ENCODE results near the gene PDE8B.
A peak's percentile ranks its signal among the peaks of the same experiment; 100 is the strongest.

PDE8B gene, protein sequence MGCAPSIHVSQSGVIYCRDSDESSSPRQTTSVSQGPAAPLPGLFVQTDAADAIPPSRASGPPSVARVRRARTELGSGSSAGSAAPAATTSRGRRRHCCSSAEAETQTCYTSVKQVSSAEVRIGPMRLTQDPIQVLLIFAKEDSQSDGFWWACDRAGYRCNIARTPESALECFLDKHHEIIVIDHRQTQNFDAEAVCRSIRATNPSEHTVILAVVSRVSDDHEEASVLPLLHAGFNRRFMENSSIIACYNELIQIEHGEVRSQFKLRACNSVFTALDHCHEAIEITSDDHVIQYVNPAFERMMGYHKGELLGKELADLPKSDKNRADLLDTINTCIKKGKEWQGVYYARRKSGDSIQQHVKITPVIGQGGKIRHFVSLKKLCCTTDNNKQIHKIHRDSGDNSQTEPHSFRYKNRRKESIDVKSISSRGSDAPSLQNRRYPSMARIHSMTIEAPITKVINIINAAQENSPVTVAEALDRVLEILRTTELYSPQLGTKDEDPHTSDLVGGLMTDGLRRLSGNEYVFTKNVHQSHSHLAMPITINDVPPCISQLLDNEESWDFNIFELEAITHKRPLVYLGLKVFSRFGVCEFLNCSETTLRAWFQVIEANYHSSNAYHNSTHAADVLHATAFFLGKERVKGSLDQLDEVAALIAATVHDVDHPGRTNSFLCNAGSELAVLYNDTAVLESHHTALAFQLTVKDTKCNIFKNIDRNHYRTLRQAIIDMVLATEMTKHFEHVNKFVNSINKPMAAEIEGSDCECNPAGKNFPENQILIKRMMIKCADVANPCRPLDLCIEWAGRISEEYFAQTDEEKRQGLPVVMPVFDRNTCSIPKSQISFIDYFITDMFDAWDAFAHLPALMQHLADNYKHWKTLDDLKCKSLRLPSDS

DNA sequence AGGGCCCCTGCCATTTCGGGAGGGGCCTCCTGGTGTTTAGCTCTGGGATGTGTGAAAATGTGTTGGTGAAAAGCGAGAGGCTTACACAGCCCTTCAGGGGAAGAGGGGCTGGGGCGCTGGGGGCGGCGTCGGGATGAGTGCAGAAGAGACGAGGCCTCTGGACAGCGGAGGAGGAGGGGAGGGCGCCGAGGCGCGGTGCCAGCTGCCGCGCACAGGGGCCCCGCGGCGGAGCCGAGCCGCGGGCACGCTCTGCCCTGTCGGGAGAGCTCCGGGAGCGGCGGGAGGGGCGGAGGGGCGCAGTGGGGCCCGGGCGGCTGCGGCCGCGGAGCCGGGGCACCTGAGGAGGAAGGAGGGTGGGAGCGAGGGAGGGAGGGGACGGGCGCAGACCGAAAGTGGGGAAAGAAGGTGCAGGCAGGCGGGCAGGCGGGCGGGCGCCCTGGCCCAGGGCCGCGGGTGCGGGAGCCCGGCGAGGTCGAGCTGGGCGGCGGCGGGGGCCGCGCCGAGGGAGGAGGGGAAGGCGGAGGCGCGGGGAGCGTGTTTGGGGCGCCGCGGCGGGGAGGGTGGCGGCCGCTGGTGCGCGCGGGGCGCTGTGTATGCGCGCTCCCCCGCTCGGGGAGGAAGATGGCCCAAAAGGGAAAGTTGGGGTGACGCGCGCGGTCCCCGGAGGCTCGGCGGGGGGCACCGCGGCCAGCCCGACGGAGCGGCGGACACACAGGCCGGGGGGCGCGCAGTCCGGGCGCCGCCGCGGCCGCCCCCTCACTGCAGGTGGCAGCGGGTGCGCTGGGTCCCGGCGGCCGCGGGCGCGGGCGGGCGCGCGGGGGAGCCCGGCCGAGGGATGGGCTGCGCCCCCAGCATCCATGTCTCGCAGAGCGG lies at the start of gene PDE8B:
TSS of gene PDE8B (plus strand) at position 590 of the 873 bp plus-strand sequence. CDS start at position 836, 246 bp downstream.
- DNase-seq: peak in 1 of 2 donors; percentile 10

DNA sequence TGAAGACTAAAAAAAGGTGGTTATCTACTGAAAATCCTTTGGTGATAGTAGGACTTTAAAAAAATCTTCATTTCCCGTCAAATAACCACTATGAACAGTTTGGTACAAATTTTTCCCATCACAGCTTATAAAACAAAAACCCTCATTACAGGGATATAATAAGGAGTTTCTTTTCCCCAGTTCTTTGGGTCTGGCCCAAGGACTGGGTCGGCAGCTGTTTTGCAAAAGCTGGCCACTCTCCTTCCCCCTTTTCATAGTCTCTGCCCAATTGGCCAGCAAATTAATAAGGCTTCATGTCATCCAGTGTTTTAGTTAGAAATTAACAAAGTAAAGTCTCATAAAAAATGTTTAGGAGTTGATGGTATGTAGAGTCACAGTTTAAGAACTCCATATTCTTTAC lies 47.0 kb upstream of the PDE8B start:
- DNase-seq: no peak

DNA sequence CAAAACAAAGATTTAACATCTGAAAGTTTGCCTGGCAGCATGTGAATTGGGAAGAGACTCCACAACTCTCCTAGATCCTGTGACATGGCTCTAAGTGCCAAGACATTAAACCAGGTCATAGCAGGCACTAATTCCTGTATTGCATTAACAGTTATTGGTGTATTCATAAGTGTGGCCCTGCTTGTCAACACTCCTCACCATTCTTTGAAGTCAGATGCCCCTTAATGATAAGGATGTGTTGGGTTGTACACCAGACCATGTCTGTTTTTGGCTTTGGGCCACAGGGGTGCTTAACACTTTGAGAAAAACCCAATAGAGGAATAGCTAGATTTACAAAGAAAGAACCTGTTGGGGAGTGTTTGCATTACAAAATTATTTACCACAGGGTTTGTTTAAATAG lies 43.4 kb upstream of the PDE8B start:
- no peak for DNase-seq

- no peak for DNase-seq
Observed at GRCh38 chr5:77167695-77168121, 42.8 kb upstream of the PDE8B start.

DNA sequence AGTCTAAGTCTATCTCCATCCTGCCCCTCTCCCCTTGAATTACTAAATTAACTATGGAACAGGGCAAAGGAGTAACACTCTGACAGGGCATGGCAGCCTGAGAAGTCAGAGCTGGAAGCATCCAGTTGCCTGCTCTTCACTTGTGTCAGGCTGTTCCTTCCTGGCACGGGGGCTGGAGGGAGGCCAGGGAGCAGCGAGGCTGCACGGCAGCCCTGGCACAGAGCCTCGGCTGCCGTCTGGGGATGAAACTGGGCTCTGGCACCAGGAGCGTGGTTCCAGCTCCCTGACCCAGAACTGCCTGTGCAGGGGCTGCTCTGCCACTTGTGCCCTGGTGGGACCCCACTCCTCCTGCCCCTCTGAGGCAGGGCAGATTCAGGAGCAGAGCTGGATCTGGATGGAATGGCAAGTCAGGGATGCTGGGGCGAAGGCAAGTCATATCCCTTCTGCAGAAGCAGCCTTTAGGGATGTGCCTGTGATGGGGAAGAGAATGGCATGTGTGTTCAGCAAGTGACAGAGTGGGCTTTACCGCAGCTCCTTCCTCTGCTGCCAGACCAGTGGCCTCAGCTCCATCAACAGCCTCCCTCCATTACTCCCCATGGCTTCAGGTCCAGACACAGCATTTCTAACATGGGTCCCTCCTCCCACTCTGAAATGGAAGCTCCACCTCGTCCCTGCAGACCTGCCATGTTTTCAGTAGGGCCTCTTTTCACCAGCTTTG lies 42.2 kb upstream of the PDE8B start:
- no peak for DNase-seq

DNA sequence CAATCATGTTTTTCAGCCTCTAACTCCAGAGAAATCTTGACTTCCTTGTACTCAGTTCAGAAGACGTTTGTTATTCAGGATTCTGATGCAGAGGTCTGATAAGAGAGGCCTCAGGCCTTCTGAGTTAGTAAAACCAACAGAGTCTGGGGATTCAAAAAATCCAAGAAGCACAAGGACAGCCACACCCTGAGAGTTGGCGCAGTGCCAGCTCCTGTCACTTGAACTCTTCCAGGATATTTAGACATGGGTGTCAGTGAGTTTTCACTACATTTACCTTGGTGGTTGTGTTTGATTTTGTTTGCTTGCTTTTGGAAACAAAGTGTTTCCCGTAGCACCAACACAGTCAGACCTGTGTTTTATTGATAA lies 41.6 kb upstream of the PDE8B start:
- DNase-seq: no peak

GRCh38 chr5:77170196-77170890 lies 40.1 kb upstream of the PDE8B start:
- DNase-seq: no peak

DNA sequence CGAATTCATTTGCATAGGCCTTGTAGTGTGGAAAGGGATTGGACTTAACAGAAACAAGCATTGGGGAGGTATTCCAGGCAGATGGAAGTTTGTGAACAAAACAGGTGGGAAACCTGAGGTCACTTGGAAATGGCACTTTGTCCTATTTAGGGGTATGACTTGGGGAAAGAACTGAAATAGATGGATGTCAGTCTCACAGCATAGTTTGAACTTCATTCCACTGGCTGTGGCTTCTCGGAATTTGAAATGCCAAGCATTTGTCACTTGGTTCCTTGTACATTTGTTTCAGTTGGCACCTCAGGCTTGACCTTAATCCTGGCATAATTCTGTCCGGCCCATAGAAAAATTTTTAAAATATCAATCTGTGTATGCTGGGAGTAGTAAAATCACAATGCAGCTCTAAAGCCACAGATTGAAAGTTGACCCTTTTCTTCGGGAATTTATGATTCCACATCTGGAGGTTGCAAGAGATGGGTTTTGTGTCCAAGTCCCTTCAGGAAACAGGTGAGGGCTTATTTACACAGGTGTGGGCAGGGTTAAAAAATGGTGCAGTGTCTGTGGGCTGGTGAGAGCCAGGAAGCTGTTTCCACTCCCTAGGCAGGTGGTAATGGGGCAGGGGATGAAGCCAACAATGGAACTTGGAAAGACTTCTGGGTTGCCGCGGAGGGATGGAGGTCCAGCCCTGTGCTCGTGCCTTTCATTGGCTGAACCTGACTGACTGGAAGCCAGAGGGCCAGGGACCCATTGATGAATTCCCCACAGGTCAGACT lies 39.2 kb upstream of the PDE8B start:
- no peak for DNase-seq

- no peak for DNase-seq
Observed at GRCh38 chr5:77172713-77173328, 37.7 kb upstream of the PDE8B start.

DNA sequence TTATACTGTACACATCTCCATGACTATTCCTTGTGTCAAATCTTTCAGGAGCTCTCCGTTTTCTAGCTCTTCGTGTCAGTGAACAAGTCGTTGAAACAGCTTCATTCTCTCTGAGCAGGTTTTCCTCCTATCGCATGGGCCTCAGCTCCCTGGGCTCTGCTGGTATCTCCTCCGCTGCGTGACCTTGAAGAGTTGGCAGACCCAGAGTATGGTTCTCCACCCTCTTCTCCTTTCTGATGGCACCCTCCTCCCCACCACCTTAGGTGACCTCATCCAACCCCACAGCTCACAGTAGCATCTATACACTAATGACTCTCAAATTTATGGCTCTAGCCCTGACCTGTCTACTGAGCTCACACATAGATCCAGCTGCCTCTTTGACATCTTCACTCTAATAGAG lies 36.0 kb upstream of the PDE8B start:
- no peak for DNase-seq

GRCh38 chr5:77175231-77175630 lies 35.2 kb upstream of the PDE8B start:
- no peak for DNase-seq

DNA sequence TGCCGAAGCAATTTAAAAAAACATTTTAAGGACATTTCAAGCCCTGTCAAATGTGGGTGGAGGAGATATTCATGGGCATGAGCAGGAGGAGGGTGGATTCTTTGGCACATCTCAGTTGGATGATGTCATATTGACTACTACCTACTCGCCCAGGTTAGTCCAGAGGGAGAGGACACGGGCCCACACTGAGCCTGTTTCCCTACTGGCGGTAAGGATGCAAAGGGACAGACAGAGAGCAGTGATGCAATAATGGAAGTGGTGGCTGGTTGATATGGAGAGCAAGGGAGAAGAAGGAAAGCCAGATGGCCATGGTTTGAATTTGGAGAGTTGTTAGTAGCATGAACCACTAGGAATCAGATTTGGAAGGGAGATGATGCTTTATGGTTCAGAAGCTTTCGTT lies 34.1 kb upstream of the PDE8B start:
- no peak for DNase-seq

GRCh38 chr5:77177576-77177975 lies 32.9 kb upstream of the PDE8B start:
- no peak for DNase-seq

DNA sequence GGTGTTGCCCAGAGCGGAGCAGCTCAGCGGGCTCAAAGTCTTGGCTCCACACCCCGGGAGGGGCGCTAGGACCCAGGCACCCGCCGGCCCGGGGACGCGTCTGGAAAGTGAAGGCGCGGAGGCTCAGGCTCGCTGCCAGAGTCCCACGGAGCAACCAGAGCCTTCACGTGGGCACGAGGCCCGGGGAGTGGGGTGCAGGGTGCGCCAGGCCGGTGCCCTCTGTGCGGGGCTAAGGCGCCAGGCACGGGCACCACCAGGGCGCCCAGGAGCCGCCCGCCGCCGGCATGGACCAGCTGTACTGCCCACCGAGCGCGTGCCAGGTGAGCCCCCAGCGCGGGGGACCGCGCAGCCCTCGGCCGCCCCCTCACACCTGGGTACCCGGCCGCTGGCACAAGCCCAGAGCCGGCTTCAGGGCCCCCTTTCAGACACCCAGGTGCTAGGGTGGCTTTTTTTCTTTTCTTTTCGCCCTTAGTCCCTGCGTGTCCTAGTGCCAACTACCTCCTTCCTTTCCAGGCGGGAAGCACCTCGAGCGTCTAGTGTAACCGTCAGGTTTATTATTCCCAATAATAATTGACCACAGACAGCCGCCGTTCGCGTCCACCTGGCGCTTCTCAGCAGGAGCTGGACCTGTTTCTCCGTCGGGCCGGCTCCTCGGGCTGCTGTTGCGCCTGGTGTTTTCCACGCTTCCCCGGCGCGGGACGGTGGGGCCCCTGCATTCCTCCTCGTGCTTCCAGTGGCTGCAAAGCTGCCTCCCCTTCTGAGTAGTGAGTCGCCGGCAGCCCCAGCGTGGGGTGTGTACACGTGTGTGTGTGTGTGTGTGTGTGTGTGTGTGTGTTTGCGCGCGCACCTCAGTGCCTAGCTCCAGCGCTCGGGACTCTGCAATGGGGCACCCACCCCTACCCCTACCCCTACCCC lies 30.1 kb upstream of the PDE8B start:
- DNase-seq: no peak

DNA sequence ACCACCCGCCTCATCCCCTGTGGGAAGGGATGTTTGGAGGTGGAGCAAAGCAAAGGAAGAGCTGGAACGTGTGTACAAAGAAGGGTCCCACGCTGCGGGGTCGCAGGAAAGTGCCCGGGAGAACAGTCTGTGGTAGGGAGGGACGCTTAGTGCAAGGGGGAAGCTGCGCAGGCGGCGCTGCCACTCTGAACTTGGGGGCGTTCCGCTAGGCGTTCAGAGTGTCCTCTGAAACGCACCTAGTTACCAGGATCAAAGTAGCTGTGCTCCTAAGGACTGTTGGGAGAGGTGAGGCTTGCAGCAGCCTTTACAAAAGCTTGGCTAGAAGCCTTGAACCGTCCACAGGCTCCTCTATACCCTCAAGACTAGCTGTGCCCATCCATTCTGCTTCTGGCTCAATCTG lies 29.3 kb upstream of the PDE8B start:
- no peak for DNase-seq

DNA sequence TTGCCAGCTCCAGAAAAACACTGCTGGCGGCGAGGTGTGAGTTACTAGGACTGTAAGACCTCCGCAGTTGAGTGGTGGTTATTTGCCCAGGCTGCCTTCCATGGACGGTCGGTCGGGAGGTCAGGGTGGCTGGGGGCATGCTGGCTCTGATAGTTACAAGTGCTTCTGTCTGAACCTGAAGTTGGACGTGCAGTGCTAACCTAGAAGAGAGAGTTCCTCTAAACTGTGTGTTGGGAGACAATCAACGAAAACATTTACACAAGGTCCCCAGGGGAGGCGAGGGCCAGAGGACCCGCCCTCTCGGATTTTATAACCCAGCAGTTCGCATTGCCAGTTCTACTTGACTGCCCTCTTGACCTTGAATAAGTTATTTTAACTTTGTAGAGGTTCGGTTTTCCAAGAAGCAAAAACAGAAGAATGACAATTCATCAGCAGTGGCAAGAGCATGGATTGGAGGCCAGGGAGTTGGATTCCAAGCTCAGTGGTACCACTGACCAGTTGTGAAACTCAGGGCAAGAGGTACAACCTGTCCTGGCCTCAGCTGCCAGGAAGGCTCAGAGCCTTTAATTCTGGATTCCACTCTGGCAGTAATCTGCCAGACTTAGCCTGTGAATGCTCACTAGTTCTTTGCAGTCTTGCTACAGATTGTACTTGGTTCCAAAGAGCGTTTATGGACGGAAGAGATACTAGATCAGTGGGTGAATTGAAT lies 28.7 kb upstream of the PDE8B start:
- DNase-seq: no peak

DNA sequence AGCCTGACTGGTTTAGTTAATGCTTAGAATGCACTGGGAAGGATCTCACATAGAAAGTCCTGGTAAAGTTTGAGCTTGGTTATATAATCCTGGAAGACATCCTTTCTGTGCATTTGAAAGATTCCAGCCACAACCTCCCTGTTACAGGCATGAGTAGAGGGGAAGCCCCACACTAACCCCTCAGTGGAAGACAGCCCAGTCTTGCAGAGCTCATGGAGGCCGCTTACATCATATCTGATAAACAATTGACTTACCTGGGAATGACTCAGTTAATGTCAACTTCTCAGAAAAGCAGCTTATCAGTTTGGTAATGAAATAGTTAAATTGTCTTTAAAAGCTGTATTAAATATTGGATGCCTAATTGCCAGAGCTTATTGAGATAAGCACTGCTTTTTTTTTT lies 28.1 kb upstream of the PDE8B start:
- no peak for DNase-seq

DNA sequence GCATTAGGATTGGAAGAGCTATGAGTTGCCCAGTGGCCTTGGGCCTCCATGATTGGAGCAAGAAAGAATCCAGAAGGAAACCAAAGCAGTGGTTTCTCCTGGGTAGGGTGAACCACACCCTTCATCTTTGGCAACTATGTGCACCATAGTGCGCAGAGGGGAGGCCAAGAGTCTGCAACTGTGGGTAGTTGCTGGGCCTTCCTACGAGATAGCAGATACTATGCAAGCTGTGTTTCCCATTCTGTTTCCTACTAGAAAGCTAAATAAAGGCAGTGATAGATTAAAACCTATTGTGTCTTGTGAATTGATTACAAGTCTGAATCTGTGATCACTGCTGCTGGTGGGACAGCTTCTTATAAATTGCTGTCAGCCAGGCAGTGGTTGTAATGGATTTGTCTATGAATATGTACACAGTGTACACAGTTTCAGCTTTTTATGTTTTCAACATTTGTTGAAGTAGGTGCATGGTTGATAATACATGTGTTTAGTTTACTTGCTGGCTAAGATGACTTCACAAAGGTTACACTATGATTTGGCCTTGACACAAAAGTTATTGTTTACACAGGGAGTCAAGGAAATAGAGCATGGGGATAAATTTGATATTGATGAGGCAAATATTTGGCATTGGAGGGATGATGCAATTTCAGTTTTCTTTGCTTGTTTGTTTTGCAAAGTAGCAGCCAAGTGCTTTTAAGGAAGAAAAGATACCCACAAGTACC lies 23.7 kb upstream of the PDE8B start:
- no peak for DNase-seq

All from inflammatory macrophage treated with lipopolysaccharide for 1 hour (primary cell).